Cardiac fibroblast (primary cell): Measurements from ENCODE around the gene AGTRAP.

Source experiments
- DNase-seq, 2 donors: peaks; one replicate each; pipeline versions ENCODE4 v3.0.0 to v3.0.0-alpha.2; 2010; ENCODE audit warnings: low read depth in 2 of 2
- H3K4me3 ChIP-seq, 2 donors: replicated peaks in 1 of 2; 1 replicate in 1 of 2; 2 replicates in 1 of 2; pipeline ENCODE4 v1.5.1; 2011; ENCODE audit warnings: low read depth in 2 of 2, low read length in 2 of 2, mild to moderate bottlenecking in 2 of 2, moderate library complexity in 1 of 2
- CTCF ChIP-seq: IDR thresholded peaks from one replicate; pipeline ENCODE4 v1.5.1; 2011; ENCODE audit warnings: low read depth, mild to moderate bottlenecking, low read length, inconsistent platforms

Gene AGTRAP

GRCh38 chr1:11725616-11726015 is 10.3 kb upstream of the AGTRAP start:
- no peak for DNase-seq
- TF ChIP-seq CTCF: no peak
- H3K4me3 ChIP-seq: no peak overlapping the region

GRCh38 chr1:11727119-11727518 is 8.8 kb upstream of the AGTRAP start:
- H3K4me3 ChIP-seq: no peak overlapping the region
- DNase-seq: no peak
- no peak for TF ChIP-seq CTCF

- H3K4me3 ChIP-seq: no peak overlapping the region
- DNase-seq: no peak
- TF ChIP-seq CTCF: no peak
Observed at GRCh38 chr1:11728126-11728806, 7.7 kb upstream of the AGTRAP start.

GRCh38 chr1:11729155-11729497 is 6.8 kb upstream of the AGTRAP start:
- TF ChIP-seq CTCF: no peak
- no peak overlapping the region for H3K4me3 ChIP-seq
- DNase-seq: no peak

- TF ChIP-seq CTCF: no peak
- DNase-seq: peak in 1 of 2 donors; percentile 10
- no peak overlapping the region for H3K4me3 ChIP-seq
Observed at GRCh38 chr1:11729498-11730428, 6.2 kb upstream of the AGTRAP start.

GRCh38 chr1:11730429-11730891 is 5.5 kb upstream of the AGTRAP start:
- no peak overlapping the region for H3K4me3 ChIP-seq
- DNase-seq: peak; percentile 65 to 68
- no peak for TF ChIP-seq CTCF
